Measurements from ENCODE around the gene TAL2. TPM values are rescaled to one million over a fixed set of nuclear protein-coding genes. Genes with fewer than 3 reads are reported as not detected.

The TAL2 gene
- total and polyA plus RNA-seq, 9 donors: 0.45 to 1.0 (median 0.52) TPM; not detected in 6

- WGBS, 3 donors: 74 to 81% (median 76%) methylated on average over 8 of the region's 8 CpGs
- Histone ChIP-seq H3K4me3 (no peak overlapping the region), H3K27me3 (no peaks in the 10 kb centered on the region), H3K4me1 (ENCODE audit: insufficient read depth) (no peaks in the 10 kb centered on the region), H3K36me3 (no peaks in the 10 kb centered on the region), H3K27ac (no peak overlapping the region), H3K9me3 (no peaks in the 10 kb centered on the region)
- DNase-seq: no peak
- intact Hi-C loops (cut with DNase I): no loop called here
- TF ChIP-seq CTCF (IDR thresholded peaks at IDR 0.05) (no peak), POLR2A (IDR thresholded peaks at IDR 0.05) (no peak), EP300 (IDR thresholded peaks at IDR 0.05) (no peak)
Observed at GRCh38 chr9:105679257-105680022, 17.2 kb downstream of the TAL2 start.

- no peaks in the 10 kb centered on the region for H3K4me1 ChIP-seq (ENCODE audit: insufficient read depth)
- DNase-seq: no peak
- intact Hi-C loops (cut with DNase I): no loop called here
- TF ChIP-seq CTCF (IDR thresholded peaks at IDR 0.05) (no peak), EP300 (IDR thresholded peaks at IDR 0.05) (no peak), POLR2A (IDR thresholded peaks at IDR 0.05) (no peak)
- H3K4me3 ChIP-seq: no peak overlapping the region
- no peaks in the 10 kb centered on the region for H3K9me3 ChIP-seq
- no peak overlapping the region for H3K27ac ChIP-seq
- no peaks in the 10 kb centered on the region for H3K27me3 ChIP-seq
- WGBS, 3 donors: 94 to 95% (median 95%) methylated on average over 2 of the region's 2 CpGs
- no peaks in the 10 kb centered on the region for H3K36me3 ChIP-seq
Observed at GRCh38 chr9:105681313-105681712, 19.1 kb downstream of the TAL2 start.

GRCh38 chr9:105681724-105682123 is 19.5 kb downstream of the TAL2 start:
- DNase-seq: no peak
- H3K36me3 ChIP-seq: no peaks in the 10 kb centered on the region
- intact Hi-C loops (cut with DNase I): no loop called here

GRCh38 chr9:105683688-105684275 is 21.5 kb downstream of the TAL2 start:
- H3K4me1 ChIP-seq (ENCODE audit: insufficient read depth): no peaks in the 10 kb centered on the region
- intact Hi-C loops (cut with DNase I): no loop called here
- no peak overlapping the region for H3K4me3 ChIP-seq
- no peak for DNase-seq
- no peaks in the 10 kb centered on the region for H3K27me3 ChIP-seq
- H3K9me3 ChIP-seq: no peaks in the 10 kb centered on the region
- H3K27ac ChIP-seq: no peak overlapping the region
- TF ChIP-seq POLR2A (IDR thresholded peaks at IDR 0.05) (no peak), EP300 (IDR thresholded peaks at IDR 0.05) (no peak), CTCF (IDR thresholded peaks at IDR 0.05) (no peak)
- H3K36me3 ChIP-seq: no peaks in the 10 kb centered on the region
- 42 to 78% (median 59%) methylated on average over 1 of the region's 1 CpG for WGBS, 3 donors

More at GRCh38 chr9:105681724-105682123, 19.5 kb downstream of the TAL2 start:
- 86 to 97% (median 95%) methylated on average over 1 of the region's 1 CpG for WGBS, 3 donors
- Histone ChIP-seq H3K27me3 (no peaks in the 10 kb centered on the region), H3K4me1 (ENCODE audit: insufficient read depth) (no peaks in the 10 kb centered on the region), H3K9me3 (no peaks in the 10 kb centered on the region), H3K27ac (no peak overlapping the region), H3K4me3 (no peak overlapping the region)
- no peak for TF ChIP-seq EP300 (IDR thresholded peaks at IDR 0.05)
- TF ChIP-seq CTCF (IDR thresholded peaks at IDR 0.05): no peak
- no peak for TF ChIP-seq POLR2A (IDR thresholded peaks at IDR 0.05)

Data from ovary (tissue), 9 donors.